Ovary (tissue), 9 donors: ENCODE results near the gene LRCH1. TPM values are rescaled to one million over a fixed set of nuclear protein-coding genes. Genes with fewer than 3 reads are reported as not detected.

Experiments
- DNase-seq, 5 donors: peaks; one replicate each; pipeline ENCODE4 v3.0.0-alpha.2; 2019 to 2020
- H3K27ac ChIP-seq, 2 donors: fragments of 200-600 bp; one replicate each; pipeline versions ENCODE4 v1.5.1 to v1.8.0; 2019 to 2022
- H3K27me3 ChIP-seq: fragments of 200-600 bp; one replicate; pipeline ENCODE4 v1.8.0; 2022
- H3K36me3 ChIP-seq: fragments of 200-600 bp; sonication (generic); one replicate; pipeline ENCODE4 v1.5.1; 2019
- H3K4me1 ChIP-seq: one replicate; pipeline ENCODE4 v1.8.1; 2013; ENCODE audit warnings: mild to moderate bottlenecking, moderate library complexity; ENCODE audit not compliant: insufficient read depth
- H3K4me3 ChIP-seq: fragments of 200-600 bp; sonication (generic); one replicate; pipeline ENCODE4 v1.5.1; 2017
- H3K9me3 ChIP-seq, 2 donors: fragments of 200-600 bp in 1 of 2; sonication (generic) in 1 of 2; one replicate each; pipeline versions ENCODE4 v1.5.1 to v1.8.1; 2013 to 2019; ENCODE audit warnings: mild to moderate bottlenecking in 1 of 2, moderate library complexity in 1 of 2
- EP300 ChIP-seq: sonication (generic); formaldehyde crosslinking; IDR thresholded peaks from one replicate; pipeline ENCODE4 v1.6.1; 2017; ENCODE audit warnings: antibody characterized with exemption
- POLR2A ChIP-seq: fragments of 450-650 bp; IDR thresholded peaks from one replicate; pipeline ENCODE4 v1.6.1; 2017; ENCODE audit warnings: antibody characterized with exemption, mild to moderate bottlenecking, moderate library complexity
- WGBS, 3 donors: extraction: QIAGEN DNeasy Blood & Tissue Kit in 1 of 3; methylation state at CpG; one replicate each; pipeline versions ENCODE4 v1.1.5 to v1.1.7; 2013 to 2017; 5-methylcytosine and 5-hydroxymethylcytosine counted together
- intact Hi-C, 4 donors: fragments of 100-400 bp; cut with DNase I; formaldehyde crosslinking; loops; one replicate each; pipeline versions ENCODE4 v1.11.0 to v1.15.1; 2022 to 2023
- polyA plus RNA-seq, 2 donors: library from polyadenylated mRNA; stranded (reverse); fragments of 200-250 nt in 1 of 2; fragments of 350-450 nt in 1 of 2; fragmentation: Illumina TruSeq in 1 of 2; extraction: RNeasy Lipid Tissue Mini Kit (QIAGEN cat#74804) in 1 of 2; gene quantifications; one replicate each; pipeline ENCODE4 v1.2.3, GENCODE V29; 2013 to 2014
- total RNA-seq, 7 donors: library from RNA; depleted of rRNA in 2 of 7; stranded (reverse); fragments of >200 nt in 2 of 7; fragmentation: NEBNext Ultra II Directional in 3 of 7; extraction: Animal tissue kit (Norgen Biotek cat#: 25700) in 3 of 7; gene quantifications; one replicate each; pipeline versions ENCODE4 v1.1.0 to v1.2.4, GENCODE V29; 2016 to 2023
- TF ChIP-seq, protein P1 (sequence below), 3 donors: fragments of 450-650 bp in 2 of 3; fragments of 200-600 bp in 1 of 3; IDR thresholded peaks; one replicate each; pipeline versions ENCODE4 v1.5.1 to v1.8.0; 2016 to 2022; ENCODE audit warnings: antibody characterized with exemption in 3 of 3, mild to moderate bottlenecking in 1 of 3
- donor health status: DM: no; HTN: no; CAD: no; lungs with moderate emphysema.
- donor health status: DM: no; HTN: no; CAD: no.
- donor health status: Bipolar disorder and iron deficiency.
- donor health status: DM: yes; HTN: yes; CAD: no.
- donor health status: DM: no; HTN: no; CAD: no.
- donor health status: DM: yes; HTN: yes; CAD: no.

LRCH1 gene
- total and polyA plus RNA-seq, 9 donors, result 7.6 to 19.3 (median 15.8) TPM

GRCh38 chr13:46596466-46596865 lies 43.5 kb downstream of the LRCH1 start:
- no peak overlapping the region for H3K4me3 ChIP-seq
- 86 to 94% (median 94%) methylated on average over 6 of the region's 6 CpGs for WGBS, 3 donors
- peaks cover 8% of the 10 kb centered on the region for H3K4me1 ChIP-seq
- H3K36me3 ChIP-seq, result no peaks in the 10 kb centered on the region
- no peaks in the 10 kb centered on the region for H3K27me3 ChIP-seq
- no peaks in the 10 kb centered on the region for H3K9me3 ChIP-seq
- no peak overlapping the region for H3K27ac ChIP-seq
- no peak for TF ChIP-seq POLR2A
- TF ChIP-seq, protein P1, sequence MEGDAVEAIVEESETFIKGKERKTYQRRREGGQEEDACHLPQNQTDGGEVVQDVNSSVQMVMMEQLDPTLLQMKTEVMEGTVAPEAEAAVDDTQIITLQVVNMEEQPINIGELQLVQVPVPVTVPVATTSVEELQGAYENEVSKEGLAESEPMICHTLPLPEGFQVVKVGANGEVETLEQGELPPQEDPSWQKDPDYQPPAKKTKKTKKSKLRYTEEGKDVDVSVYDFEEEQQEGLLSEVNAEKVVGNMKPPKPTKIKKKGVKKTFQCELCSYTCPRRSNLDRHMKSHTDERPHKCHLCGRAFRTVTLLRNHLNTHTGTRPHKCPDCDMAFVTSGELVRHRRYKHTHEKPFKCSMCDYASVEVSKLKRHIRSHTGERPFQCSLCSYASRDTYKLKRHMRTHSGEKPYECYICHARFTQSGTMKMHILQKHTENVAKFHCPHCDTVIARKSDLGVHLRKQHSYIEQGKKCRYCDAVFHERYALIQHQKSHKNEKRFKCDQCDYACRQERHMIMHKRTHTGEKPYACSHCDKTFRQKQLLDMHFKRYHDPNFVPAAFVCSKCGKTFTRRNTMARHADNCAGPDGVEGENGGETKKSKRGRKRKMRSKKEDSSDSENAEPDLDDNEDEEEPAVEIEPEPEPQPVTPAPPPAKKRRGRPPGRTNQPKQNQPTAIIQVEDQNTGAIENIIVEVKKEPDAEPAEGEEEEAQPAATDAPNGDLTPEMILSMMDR (IDR thresholded peaks at IDR 0.05), result no peak
- TF ChIP-seq EP300, result no peak
- intact Hi-C loops, result no loop called here
- DNase-seq, result no peak

- H3K36me3 ChIP-seq, result no peaks in the 10 kb centered on the region
- intact Hi-C loops, result no loop called here
- TF ChIP-seq POLR2A, result no peak
- TF ChIP-seq EP300, result no peak
- TF ChIP-seq, protein P1 (IDR thresholded peaks at IDR 0.05), result no peak
- no peaks in the 10 kb centered on the region for H3K9me3 ChIP-seq
- no peak for DNase-seq
- H3K27me3 ChIP-seq, result no peaks in the 10 kb centered on the region
- no peak overlapping the region for H3K27ac ChIP-seq
- peaks cover 8% of the 10 kb centered on the region for H3K4me1 ChIP-seq
- WGBS, 3 donors, result 84 to 91% (median 90%) methylated on average over 7 of the region's 7 CpGs
- H3K4me3 ChIP-seq, result no peak overlapping the region
Observed at GRCh38 chr13:46598140-46598819, 45.3 kb downstream of the LRCH1 start.

DNA sequence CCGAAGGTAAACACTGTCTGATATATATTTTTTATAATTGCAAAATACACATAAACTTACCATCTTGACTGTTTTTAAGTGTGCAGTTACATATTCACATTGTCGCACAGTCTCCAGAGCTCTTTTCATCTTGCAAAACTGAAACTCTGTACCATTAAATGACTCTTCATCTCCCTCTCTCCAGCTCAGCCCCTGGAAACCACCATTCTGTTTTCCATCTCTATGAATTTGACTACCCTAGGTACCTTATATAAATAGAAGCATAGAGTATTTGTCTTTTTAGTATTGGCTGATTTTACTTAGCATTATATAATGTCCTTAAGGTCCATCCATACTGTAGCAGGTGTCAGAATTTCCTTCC lies 45.8 kb downstream of the LRCH1 start:
- Histone ChIP-seq H3K9me3 (no peaks in the 10 kb centered on the region), H3K27ac (no peak overlapping the region), H3K4me3 (no peak overlapping the region), H3K36me3 (no peaks in the 10 kb centered on the region), H3K4me1 (peaks cover 6% of the 10 kb centered on the region), H3K27me3 (no peaks in the 10 kb centered on the region)
- DNase-seq, result no peak
- intact Hi-C loops, result no loop called here
- 91% methylated on average over 2 of the region's 2 CpGs for WGBS, 3 donors
- no peak for TF ChIP-seq POLR2A
- TF ChIP-seq, protein P1 (IDR thresholded peaks at IDR 0.05), result no peak
- no peak for TF ChIP-seq EP300

GRCh38 chr13:46600943-46601311 lies 48.0 kb downstream of the LRCH1 start:
- Histone ChIP-seq H3K27ac (no peak overlapping the region), H3K27me3 (no peaks in the 10 kb centered on the region), H3K4me3 (no peak overlapping the region), H3K4me1 (peaks cover 9% of the 10 kb centered on the region), H3K9me3 (no peaks in the 10 kb centered on the region), H3K36me3 (no peaks in the 10 kb centered on the region)
- TF ChIP-seq POLR2A (no peak), EP300 (no peak)
- TF ChIP-seq, protein P1 (IDR thresholded peaks at IDR 0.05), result no peak
- DNase-seq, result no peak
- WGBS, 3 donors, result 79 to 91% (median 90%) methylated on average over 3 of the region's 3 CpGs
- intact Hi-C loops, result no loop called here
